HG03039 (cell line): ENCODE measurements around the gene AKR1C1.
"Not testable (repeated sequence)": the region's sequence is repeated elsewhere in the genome, so short reads cannot be mapped to it uniquely, and the experiment has no call there.

ENCODE experiments used
- ATAC-seq: cut with Tn5 transposase; IDR thresholded peaks from one replicate; pipeline ENCODE4 v1.9.1; 2021; ENCODE audit warnings: mild to moderate bottlenecking, moderate library complexity; ENCODE audit not compliant: unreplicated experiment

AKR1C1 gene

DNA sequence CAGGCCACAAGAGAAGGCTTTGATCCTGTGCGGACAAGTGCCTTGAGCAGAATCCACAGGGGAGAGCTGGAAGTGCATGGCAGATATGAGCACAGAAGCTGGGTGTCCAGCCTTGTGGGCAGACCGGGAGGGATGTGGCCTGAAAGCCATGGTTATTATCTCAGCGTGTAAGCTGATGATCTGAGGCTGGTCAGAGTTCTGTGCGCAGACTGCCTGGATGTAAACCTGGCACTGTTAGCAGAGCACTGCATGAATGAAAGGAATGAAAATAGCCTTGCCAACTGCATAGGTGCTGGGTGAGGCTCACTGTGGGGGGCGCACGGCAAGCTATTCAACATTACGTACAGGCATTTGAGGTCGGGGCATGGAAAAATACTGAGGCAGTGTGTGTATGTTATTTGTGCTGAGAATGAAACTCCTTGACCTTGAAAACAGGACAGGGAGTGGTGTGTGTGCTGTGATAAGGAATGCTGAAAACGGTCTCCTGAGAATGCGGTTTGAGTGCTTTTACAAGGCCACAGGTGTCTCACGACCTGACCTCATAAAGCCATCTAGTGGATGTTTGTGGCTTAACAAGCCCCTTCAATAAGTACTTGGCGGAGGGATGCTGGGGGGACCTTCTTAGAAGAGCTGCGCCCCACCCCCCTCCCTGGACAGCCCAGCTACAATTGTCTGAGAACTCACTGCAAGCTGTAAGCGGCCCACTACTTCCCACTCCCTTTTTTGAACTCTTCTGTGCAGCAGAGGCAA, 18.7 kb downstream of the AKR1C1 start:
- no peak for ATAC-seq

- no peak for ATAC-seq
Measured at GRCh38 chr10:4982764-4983226, 19.6 kb downstream of the AKR1C1 start.

- ATAC-seq: no peak
Measured at GRCh38 chr10:4983615-4984216, 20.5 kb downstream of the AKR1C1 start.

- no peak for ATAC-seq
Measured at GRCh38 chr10:4984223-4984622, 21.0 kb downstream of the AKR1C1 start.

GRCh38 chr10:4984971-4985594, 21.9 kb downstream of the AKR1C1 start:
- no peak for ATAC-seq

- ATAC-seq: not testable (repeated sequence)
Measured at GRCh38 chr10:4988000-4988641, 24.9 kb downstream of the AKR1C1 start.

DNA sequence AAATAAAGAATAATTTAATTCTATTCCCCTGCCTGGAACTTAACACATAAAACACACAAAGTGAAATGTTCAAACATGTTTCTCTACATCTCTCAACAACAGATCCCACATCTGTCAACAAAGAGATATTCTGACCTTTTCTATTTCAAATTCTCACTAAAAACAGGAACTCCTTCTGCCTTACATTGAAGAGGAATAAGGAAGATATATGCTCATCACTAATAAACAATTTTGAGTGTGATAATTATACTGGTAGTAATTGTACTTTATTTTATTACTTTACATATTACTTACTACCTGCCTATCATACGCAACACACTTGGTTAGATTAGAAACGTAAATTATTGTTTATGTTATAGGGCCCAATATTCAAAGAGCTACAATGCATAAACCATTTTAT, 27.0 kb downstream of the AKR1C1 start:
- no peak for ATAC-seq

DNA sequence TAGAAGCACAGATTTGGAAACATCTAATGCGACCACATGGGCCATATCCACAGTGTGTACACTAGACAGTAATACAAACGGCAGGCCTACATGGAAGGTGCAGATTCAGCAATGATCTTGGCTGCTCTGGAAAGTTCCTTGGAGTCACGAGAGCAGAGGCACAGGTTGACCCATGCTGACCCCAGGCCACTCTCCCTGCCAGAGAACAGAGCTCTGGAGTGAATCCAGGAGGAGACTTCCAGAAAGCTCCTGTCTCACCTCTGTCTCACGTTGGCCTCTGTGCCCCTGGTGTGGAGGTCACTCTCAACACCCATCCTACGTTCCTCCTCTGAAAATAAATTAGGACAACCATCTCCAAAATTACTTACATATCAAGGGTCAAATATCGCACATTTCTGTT, 28.2 kb downstream of the AKR1C1 start:
- not testable (repeated sequence) for ATAC-seq

GRCh38 chr10:4992564-4992963, 29.3 kb downstream of the AKR1C1 start:
- ATAC-seq: not testable (repeated sequence)

- not testable (repeated sequence) for ATAC-seq
Measured at GRCh38 chr10:4994260-4994659, 31.0 kb downstream of the AKR1C1 start.

DNA sequence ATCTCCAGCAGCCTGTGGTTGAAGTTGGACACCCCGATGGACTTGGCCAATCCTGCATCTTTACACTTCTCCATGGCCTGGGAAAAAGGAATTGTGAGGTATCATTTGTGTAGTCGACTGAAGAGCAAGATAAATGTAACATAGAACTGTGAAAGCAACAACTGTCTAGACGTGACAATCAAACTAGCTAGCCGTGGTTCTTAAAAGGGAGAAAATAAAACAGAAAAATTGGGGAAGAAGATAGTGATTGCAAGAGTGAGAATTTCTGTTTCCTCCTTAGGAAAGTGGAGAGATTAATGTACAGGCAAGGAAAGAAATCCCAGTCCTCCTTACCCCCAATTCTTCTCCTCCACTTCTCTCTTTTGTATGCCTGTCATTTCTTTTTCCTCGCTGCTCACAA, 35.5 kb downstream of the AKR1C1 start:
- no peak for ATAC-seq

- ATAC-seq: no peak
Measured at GRCh38 chr10:5002013-5002727, 39.0 kb downstream of the AKR1C1 start.

GRCh38 chr10:5003127-5004029, 40.2 kb downstream of the AKR1C1 start, which contains the start of gene AKR1C2:
AKR1C2 (minus strand) TSS chr10:5003857; CDS start chr10:5003835, 22 bp downstream.
- ATAC-seq: not testable (repeated sequence)

GRCh38 chr10:5004030-5004385, 40.8 kb downstream of the AKR1C1 start:
- not testable (repeated sequence) for ATAC-seq

DNA sequence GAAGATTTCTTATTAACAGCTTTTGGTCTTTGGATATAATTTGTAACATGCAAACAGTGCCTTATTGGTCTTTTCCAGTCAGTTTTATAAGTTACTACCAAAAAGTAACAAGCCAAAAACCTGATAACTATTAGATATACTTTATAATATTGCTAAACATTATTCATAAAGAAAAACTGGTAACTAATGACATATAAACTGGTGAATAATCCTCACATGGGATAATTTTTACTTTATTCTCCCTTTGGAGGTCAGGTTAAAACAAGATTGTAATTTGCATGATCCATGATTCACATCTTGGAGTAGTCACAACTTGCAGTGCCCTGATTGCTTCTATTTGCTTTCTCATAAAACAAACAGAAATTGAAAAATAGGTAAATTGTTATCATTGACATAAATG, 41.3 kb downstream of the AKR1C1 start:
- not testable (repeated sequence) for ATAC-seq

- not testable (repeated sequence) for ATAC-seq
Measured at GRCh38 chr10:5008857-5009548, 45.8 kb downstream of the AKR1C1 start.

GRCh38 chr10:5010043-5010442, 46.8 kb downstream of the AKR1C1 start:
- not testable (repeated sequence) for ATAC-seq

DNA sequence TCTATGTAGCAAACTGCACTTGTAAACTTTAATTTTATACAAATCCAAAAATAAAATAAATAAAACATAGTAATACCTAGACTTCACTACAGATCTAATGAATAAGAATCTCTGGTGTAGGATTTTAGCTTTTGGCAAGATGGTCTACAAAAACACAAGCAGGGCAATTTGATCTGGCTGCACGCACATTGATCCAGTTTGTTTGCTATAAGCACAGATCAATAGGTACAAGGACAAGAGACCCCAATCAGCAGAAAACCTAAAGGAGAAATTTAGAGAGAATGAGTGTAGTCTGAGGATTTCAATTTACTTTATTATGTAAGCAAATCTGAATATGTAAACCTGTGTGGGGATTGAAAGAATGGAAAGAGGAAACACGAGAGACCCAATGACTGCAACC, 48.2 kb downstream of the AKR1C1 start:
- ATAC-seq: not testable (repeated sequence)

DNA sequence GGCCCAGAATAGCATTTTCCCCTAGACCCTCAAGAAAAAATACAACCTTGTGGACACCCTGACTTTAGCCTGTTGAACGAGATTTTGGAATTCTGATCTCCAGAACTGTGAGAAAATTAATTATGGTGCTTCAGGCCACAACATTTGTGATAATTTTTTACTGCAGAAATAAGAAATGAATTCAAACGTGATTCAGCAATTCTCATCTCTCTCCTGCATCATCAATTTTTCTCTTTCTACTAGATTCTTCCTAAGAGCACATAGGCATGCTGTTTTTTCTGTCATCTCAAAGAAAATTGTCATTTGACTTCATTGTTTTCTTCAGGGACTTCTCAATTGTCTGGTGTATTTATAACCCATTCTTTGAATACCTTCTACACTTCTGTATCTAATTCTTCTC, 49.4 kb downstream of the AKR1C1 start:
- ATAC-seq: no peak
